GM10266 (cell line): ENCODE data around the gene NACC2.

Experiments
- DNase-seq: peaks from one replicate; pipeline ENCODE4 v3.0.0; 2012; ENCODE audit errors: extremely low spot score
- TF ChIP-seq, protein P1 (sequence below): IDR thresholded peaks from 2 replicates; pipeline ENCODE4 v1.5.1; 2012; ENCODE audit warnings: mild to moderate bottlenecking, low read depth; ENCODE audit not compliant: control insufficient read depth, insufficient read depth; ENCODE audit errors: missing control alignments

NACC2 gene

DNA sequence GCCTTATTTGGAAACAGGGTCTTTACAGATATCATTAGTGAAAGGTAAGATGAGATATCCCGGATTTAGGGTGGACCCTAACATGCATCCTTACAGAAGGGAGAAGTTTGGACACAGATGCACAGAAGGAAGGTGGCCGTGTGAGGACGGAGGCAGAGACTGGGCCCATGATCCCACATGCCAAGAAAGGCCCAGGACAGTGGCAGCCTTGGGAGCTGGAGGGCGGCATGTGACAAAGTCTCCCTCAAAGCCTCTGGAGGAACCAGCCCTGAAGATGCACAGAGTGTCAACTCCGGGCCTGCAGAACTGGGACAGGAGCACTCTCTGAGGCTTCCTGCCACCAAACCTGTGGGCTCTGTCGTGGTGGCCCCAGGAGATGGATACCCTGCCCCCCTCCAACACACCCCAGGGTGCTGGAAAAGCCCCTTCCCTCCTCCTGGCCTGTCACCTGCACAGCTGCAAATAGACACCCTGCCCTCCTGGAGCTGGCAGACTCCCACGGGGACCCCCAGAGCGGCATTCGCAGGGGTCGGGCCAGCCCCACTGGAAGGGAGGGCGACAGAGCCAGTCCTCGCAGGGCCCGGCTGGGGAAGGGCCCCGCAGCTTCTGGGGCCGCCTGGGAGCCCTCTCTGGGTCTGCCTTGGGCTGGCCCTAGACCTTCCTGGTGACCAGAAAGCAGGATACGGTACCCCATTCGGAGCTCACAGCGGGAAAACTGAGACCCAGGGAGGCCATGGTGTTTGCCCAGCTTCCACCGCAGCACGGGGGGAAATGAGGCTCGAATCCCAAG lies 7.9 kb downstream of the NACC2 start:
- DNase-seq, result no peak
- TF ChIP-seq, protein P1, sequence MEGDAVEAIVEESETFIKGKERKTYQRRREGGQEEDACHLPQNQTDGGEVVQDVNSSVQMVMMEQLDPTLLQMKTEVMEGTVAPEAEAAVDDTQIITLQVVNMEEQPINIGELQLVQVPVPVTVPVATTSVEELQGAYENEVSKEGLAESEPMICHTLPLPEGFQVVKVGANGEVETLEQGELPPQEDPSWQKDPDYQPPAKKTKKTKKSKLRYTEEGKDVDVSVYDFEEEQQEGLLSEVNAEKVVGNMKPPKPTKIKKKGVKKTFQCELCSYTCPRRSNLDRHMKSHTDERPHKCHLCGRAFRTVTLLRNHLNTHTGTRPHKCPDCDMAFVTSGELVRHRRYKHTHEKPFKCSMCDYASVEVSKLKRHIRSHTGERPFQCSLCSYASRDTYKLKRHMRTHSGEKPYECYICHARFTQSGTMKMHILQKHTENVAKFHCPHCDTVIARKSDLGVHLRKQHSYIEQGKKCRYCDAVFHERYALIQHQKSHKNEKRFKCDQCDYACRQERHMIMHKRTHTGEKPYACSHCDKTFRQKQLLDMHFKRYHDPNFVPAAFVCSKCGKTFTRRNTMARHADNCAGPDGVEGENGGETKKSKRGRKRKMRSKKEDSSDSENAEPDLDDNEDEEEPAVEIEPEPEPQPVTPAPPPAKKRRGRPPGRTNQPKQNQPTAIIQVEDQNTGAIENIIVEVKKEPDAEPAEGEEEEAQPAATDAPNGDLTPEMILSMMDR, result no peak

DNA sequence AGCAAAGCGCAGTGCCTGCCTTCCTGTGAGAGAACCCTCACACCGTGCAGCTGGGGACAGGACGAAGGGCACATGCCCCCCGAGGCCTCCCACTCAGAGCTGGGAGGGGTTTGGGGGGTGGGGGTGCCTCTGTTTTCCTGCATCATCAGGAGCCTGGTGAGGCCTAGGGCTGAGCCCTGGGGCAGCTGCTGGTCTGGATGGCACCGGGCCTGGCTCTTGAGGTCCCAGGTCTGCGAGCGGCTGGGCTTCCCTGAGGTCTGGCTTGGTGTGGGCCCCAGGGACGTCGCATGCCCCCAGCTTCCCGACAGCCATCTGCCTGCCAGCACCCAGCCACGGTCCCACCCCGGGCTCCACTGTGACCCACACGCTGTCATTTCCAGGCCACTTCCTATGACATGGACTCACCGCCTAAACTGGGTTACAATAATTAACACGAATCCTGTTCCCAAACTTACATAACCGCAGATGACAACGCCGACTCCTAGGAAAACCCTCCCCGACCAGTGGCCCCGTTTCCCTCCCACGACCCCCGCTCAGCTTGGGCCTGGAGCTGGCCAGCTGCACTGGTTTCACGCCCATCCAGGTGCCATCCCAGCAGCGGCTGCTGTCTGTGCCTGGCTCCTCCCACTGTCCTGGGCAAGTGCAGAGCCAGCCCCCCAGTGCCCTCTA lies 8.7 kb downstream of the NACC2 start:
- TF ChIP-seq, protein P1, result no peak
- no peak for DNase-seq

DNA sequence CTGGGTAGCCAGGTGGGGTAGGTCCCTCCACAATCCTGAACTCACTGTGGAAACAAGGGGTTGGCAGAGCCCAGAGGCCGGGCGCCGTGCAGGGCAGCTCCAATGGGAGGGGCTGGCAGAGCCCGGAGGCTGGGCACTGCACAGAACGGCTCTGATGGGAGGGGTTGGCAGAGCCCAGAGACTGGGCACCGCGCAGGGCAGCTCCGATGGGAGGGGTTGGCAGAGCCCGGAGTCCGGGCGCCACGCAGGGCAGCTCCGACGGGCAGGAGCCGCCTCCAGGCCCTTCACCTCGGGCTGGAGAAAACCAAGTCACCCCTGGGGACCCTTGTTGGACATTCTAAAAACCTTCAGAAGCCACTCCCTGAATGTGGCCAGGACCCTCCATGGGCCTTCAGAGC lies 9.3 kb downstream of the NACC2 start:
- TF ChIP-seq, protein P1, result no peak
- DNase-seq, result no peak

DNA sequence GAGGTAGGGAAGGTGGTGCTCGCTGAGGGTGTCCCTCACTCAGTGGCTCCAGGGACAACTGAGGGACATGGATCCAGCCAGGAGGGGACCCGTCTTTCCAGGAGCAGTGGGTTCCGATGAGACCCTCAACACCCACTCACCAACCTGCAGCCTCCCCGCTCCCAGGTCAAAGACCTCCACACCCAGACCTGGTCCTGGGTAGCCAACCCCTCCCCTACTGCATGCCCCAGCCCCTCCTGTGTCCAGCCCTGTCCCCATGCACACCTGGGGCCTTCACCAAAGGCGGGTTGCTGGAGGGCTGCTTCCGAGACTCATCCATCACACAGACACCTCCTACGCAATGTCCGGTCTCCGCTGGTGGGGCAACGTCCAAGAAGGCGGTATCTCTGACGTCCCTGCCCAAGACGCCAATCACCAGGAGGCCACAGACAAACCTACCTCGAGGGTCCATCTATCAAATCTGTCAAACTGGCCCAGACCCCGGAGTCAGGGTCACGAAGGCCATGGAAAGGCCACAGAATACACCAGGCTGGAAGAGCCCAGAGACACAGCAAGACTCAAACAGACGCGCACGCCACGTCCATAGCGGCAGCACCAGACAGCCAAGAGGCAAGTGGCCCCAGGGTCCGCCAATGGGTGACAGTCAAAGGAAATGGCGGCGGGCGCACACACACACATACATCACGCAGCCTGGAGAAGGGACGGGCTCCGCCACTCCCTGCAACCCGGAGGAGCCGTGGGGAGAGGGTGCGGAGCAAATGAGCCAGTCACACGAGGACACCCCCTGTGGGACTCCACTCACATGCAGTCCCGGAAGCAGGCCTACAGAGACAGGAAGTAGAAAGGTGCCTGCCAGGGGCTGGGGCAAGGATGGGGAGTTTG lies 10.8 kb downstream of the NACC2 start:
- TF ChIP-seq, protein P1, result no peak
- no peak for DNase-seq

DNA sequence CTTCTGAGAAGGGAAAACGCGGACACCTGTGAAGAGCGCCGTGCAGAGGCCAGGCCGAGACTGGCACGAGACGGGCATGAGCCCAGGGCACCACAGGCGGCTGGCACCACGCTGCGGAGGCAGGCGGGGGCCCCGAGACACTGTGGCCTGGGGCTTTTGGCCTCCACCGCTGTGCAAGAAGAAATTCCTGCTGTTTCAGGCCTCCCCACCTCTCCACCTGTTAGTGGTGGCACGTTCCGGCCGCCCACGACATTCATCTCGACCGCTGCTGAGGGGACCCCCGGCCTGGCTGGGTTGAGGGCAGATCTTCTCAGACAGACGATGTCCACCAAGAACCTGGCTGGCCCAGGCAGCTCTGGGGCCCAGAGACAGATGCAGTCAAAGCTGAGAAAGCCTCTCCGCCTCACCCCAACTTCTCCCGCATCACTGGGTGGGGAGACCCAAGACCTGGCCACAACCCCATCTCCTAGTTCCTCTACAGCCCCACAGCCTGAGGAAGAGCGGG lies 11.5 kb downstream of the NACC2 start:
- no peak for DNase-seq

DNA sequence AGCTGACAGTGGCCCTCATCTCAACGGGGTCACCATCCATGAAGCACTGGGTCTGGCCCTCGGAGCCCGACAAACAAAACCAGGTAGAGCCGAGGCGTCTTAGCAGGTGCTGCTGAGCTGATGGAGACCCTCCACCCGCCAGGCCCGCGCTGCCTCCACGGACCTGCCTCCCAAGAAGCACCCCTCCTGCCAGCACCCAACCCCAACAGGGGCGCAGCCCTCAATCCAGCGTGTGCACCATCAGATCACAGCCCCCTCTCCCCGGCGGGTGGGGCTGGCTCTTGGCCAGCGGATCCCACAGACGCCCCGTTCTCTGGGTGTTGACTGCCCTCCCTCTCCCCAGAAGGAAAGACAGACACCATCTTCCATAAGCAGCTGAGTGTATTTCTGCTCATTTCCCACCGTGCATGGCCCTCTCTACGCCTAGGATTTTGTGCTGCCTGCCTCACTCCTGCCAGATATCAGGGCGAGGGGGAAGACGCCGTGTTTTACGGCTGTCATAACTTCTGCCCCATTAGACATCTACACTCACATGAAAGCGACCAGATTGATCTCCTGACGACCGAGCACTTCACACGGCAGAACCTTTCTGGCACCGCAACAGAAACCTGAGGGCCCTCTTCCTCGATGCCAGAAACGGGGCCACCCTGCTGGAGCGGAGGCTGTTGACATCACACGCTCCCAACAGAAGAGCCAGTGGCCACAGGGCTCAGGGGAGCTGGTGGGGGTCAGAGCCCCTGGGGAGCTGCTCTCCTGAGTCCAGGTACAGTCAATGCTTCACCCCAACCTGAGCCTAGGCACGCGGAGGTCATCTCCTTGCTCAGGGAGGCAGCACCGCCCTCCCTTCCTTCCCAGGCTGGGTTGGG lies 12.4 kb downstream of the NACC2 start:
- TF ChIP-seq, protein P1, result no peak
- DNase-seq, result no peak

More for the DNA sequence above, 11.5 kb downstream of the NACC2 start:
- TF ChIP-seq, protein P1, result no peak
